Ishikawa (cell line): ENCODE measurements around the gene SLC12A7.

Experiments used
- CEBPB ChIP-seq: IDR thresholded peaks from 2 replicates; pipeline ENCODE4 v1.6.1; 2012
- CREB1 ChIP-seq: IDR thresholded peaks from 2 replicates; pipeline ENCODE4 v1.6.1; 2012; ENCODE audit warnings: low read depth
- EGR1 ChIP-seq: IDR thresholded peaks from 2 replicates; pipeline ENCODE4 v1.6.1; 2012
- EP300 ChIP-seq: IDR thresholded peaks from 2 replicates; pipeline ENCODE4 v1.6.1; 2012; ENCODE audit warnings: borderline replicate concordance
- FOXM1 ChIP-seq: IDR thresholded peaks from 2 replicates; pipeline ENCODE4 v1.6.1; 2012; ENCODE audit warnings: low read depth, borderline replicate concordance
- NFIC ChIP-seq: IDR thresholded peaks from 2 replicates; pipeline ENCODE4 v1.6.1; 2012
- RAD21 ChIP-seq: IDR thresholded peaks from 2 replicates; pipeline ENCODE4 v1.6.1; 2012; ENCODE audit warnings: low read depth
- REST ChIP-seq: IDR thresholded peaks from 2 replicates; pipeline ENCODE4 v1.6.1; 2012; ENCODE audit warnings: low read depth, mild to moderate bottlenecking
- TAF1 ChIP-seq: IDR thresholded peaks from 2 replicates; pipeline ENCODE4 v1.6.1; 2012; ENCODE audit warnings: low read depth, mild to moderate bottlenecking
- TCF12 ChIP-seq: IDR thresholded peaks from 2 replicates; pipeline ENCODE4 v1.6.1; 2012; ENCODE audit warnings: low read depth
- TEAD4 ChIP-seq: IDR thresholded peaks from 2 replicates; pipeline ENCODE4 v1.6.1; 2012
- USF1 ChIP-seq: IDR thresholded peaks from 2 replicates; pipeline ENCODE4 v1.6.1; 2012
- YY1 ChIP-seq: IDR thresholded peaks from 2 replicates; pipeline ENCODE4 v1.6.1; 2012; ENCODE audit warnings: low read depth
- ZBTB7A ChIP-seq: IDR thresholded peaks from 2 replicates; pipeline ENCODE4 v1.6.1; 2012; ENCODE audit warnings: low read depth
- TF ChIP-seq, protein P1 (sequence below): IDR thresholded peaks from 2 replicates; pipeline ENCODE4 v1.6.1; 2012

SLC12A7 gene

DNA sequence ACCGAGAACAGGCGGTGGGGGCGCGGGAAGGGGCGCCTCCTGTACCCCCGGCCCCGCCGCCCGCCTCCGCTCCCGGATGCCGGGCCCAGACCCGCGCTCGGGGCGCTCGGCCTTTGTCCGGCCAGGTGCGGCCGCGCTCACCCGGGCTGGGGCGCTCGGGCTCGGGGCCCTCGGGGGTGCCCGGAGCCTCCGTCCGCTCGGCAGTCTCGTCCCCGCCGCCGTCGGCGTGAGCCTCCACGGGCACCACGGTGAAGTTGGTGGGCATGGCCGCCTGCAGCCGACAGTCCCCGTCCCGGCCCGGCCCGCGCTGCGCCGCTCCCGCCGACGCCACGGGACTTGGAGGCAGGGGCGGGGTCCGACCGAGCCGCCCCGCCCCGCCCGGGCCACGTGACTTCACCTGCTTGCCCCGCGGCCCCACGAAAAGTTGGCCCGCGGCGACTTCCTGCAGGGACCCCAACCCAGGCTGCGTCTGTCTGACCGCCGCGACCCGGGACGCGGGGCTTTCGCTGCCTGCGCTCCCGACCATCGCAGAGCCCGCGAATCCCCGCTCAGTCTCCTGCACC, at the start of gene SLC12A7:
Gene SLC12A7 (minus strand): TSS at position 337 of the 563 bp plus-strand sequence. CDS start 72 bp downstream, at position 265.
- peak; percentile 45; the same call in 1 of the 2 replicates for TF ChIP-seq ZBTB7A
- TF ChIP-seq YY1 = peak; percentile 50; the same call in 1 of the 2 replicates
- TF ChIP-seq, protein P1, sequence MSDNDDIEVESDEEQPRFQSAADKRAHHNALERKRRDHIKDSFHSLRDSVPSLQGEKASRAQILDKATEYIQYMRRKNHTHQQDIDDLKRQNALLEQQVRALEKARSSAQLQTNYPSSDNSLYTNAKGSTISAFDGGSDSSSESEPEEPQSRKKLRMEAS = peak; percentile 56; the same call in 1 of the 2 replicates
- TF ChIP-seq EGR1 = no peak
- no peak for TF ChIP-seq REST
- peak; percentile 96 for TF ChIP-seq USF1

- TF ChIP-seq TAF1 (no peak), ZBTB7A (no peak), EP300 (peak; percentile 34; the same call in 1 of the 2 replicates), YY1 (peak; percentile 55; the same call in 1 of the 2 replicates), CEBPB (no peak), TCF12 (peak; percentile 68), TEAD4 (peak; percentile 84), RAD21 (no peak; the same call in 1 of the 2 replicates)
- TF ChIP-seq, protein P1 = peak; percentile 54; the same call in 1 of the 2 replicates
Observed at GRCh38 chr5:1161108-1161832, 49.4 kb upstream of the SLC12A7 start.

DNA sequence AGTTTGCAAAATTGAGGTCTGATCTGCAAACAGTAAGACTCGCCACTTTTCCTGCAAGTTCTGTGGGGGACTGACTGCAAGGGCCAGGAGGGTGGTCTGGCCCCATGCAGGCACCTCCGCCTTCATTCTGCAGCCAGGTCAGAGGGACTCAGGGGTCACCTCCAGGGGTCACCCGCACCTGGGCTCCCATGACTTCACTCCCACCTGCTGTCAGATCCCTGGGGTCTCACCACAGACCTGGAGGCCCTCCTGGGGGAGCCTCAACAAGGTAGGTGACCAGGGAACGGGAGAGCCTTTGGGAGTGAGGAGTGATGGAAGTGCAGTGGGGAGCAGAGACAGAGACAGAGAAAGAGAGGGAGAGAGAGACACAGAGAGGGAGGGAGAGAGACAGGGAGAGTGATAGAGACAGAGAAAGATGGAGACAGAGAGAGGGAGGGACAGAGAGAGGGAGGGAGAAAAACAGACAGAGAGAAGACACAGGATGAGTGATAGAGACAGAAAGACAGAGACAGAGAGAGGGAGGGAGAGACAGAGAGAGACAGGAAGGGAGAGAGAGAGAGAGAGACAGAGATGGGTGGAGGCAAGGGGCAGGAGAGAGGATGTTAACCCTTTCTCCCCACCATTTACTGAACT, 48.0 kb upstream of the SLC12A7 start:
- TF ChIP-seq NFIC = no peak
- TF ChIP-seq RAD21 = no peak

DNA sequence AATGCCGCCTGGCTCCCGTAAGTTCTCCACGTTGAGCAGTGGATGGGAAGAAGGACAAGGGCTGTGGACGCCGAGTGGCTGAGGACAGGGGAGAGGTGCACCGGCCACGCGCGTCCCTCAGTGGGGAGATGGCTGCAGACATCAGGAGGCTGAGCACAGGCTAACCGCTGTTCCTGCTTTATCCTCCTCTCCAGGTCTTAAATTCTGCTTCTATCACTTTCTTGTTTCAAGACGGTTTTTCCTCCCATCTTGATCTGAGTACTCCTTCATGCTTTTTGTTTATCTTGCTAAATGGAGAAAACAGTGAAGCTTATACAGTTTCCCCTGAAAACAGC, 47.4 kb upstream of the SLC12A7 start:
- TF ChIP-seq TAF1 (no peak), EP300 (no peak), YY1 (no peak), ZBTB7A (no peak), FOXM1 (no peak), TCF12 (no peak), CEBPB (no peak), NFIC (no peak), CREB1 (no peak)
- TF ChIP-seq, protein P1 = no peak

- no peak for TF ChIP-seq TAF1
- TF ChIP-seq NFIC = no peak
- TF ChIP-seq ZBTB7A = no peak
- no peak for TF ChIP-seq YY1
- TF ChIP-seq EP300 = no peak
- TF ChIP-seq USF1 = no peak
- TF ChIP-seq TCF12 = no peak
- TF ChIP-seq CEBPB = no peak
- TF ChIP-seq TEAD4 = no peak
- no peak for TF ChIP-seq RAD21
- TF ChIP-seq, protein P1 = no peak
- no peak for TF ChIP-seq EGR1
- TF ChIP-seq FOXM1 = no peak
- TF ChIP-seq CREB1 = no peak
- TF ChIP-seq REST = no peak
Observed at GRCh38 chr5:1158647-1159340, 46.9 kb upstream of the SLC12A7 start.
